ENCODE results near the gene IER5. TPM values are rescaled to one million over a fixed set of nuclear protein-coding genes. Genes with fewer than 3 reads are reported as not detected.

IER5 gene
- total RNA-seq, 1 experiment from 2014 or later, result 47.5 TPM

DNA sequence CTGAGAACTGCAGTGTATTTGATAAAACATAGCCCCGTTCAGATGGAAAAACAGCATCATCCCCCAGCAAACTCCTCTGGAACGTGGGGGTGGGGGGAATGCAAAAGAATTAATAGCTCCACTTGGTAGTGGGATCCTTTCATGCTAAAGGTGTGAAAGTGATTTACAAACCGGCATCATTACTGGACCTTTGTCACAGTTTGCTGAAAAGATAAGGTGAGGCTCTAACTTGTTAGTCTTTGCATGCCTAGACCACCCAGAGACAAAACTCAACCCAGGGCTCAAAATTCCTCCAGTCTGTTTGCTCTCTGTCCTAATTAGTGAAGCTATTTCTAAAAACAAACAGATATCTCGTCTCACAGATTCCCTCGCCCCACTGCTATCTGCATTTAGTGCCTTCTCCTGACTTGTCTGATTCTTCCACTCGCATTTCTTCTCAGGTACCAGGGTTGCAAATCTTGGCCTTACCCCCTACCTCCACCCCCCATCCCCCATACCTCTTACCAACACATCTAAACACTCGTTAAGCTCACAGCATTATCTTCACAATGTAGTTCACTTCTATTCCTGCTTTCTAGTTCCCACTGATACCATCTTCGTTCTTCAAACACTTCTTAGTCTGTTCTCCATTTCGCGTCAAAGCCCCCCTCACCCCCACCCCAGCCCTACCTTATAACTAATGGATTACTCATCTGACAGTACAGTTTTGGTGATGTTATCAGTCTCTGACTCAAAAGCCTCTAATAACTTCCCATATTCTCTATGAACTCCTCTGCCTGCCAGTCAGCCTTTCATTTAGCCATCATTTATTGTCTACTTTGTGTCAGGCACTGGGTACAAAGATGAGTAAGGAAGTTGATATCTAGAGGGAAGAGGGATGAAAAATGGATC, 11.8 kb downstream of the IER5 start:
- POLR2A ChIA-PET, result interaction anchor here (2.0 to 38.3 kb wide), 7 partner anchors 2 to 85 kb away, joined by 5 to 1402 read pairs (median 48); partner anchors contain the start of genes IER5, MR1 and STX6
- CTCF ChIA-PET, result interaction anchor here (0.6 to 14.1 kb wide), 10 partner anchors 9 to 217 kb away, joined by 3 to 198 read pairs (median 5); no protein-coding TSS in a partner anchor
- peak overlapping the region; percentile 26 for H3K4me3 Mint-ChIP-seq (ENCODE audit: unreplicated experiment)

DNA sequence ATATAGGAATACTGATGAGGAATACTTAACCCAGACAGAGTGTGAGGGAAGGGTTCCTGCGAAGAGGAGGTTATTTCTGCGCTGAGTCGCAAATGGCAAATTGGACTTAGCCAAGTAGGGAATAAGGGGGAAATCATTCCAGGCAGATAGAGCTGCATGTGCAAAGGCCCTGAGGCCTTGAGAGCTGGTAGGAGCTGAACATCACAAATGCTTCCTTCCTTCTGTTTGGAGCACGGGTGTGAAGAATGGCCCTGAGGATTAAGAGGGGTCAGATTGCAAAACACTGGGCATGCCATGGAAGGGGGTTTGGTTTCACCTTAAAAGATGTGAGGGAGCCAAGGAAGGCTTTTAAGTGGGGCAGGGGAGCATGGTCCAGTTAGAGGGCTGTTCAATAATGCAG, 12.4 kb downstream of the IER5 start:
- Mint-ChIP-seq H3K36me3 (ENCODE audit: insufficient read depth, unreplicated experiment) (peaks cover 8% of the 10 kb centered on the region), H3K9me3 (ENCODE audit: unreplicated experiment) (no peaks in the 10 kb centered on the region), H3K27me3 (ENCODE audit: insufficient read depth, unreplicated experiment) (no peaks in the 10 kb centered on the region), H3K4me1 (ENCODE audit: insufficient read depth, unreplicated experiment) (peaks cover 63% of the 10 kb centered on the region), H3K4me3 (ENCODE audit: unreplicated experiment) (no peak overlapping the region), H3K27ac (ENCODE audit: low read depth, unreplicated experiment) (peak overlapping the region; percentile 72)
- TF ChIP-seq, protein P1, sequence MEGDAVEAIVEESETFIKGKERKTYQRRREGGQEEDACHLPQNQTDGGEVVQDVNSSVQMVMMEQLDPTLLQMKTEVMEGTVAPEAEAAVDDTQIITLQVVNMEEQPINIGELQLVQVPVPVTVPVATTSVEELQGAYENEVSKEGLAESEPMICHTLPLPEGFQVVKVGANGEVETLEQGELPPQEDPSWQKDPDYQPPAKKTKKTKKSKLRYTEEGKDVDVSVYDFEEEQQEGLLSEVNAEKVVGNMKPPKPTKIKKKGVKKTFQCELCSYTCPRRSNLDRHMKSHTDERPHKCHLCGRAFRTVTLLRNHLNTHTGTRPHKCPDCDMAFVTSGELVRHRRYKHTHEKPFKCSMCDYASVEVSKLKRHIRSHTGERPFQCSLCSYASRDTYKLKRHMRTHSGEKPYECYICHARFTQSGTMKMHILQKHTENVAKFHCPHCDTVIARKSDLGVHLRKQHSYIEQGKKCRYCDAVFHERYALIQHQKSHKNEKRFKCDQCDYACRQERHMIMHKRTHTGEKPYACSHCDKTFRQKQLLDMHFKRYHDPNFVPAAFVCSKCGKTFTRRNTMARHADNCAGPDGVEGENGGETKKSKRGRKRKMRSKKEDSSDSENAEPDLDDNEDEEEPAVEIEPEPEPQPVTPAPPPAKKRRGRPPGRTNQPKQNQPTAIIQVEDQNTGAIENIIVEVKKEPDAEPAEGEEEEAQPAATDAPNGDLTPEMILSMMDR (IDR thresholded peaks at IDR 0.05; ENCODE audit: unreplicated experiment), result no peak
- peak; percentile 53 for DNase-seq (ENCODE audit: unreplicated experiment)
- intact Hi-C loops (cut with micrococcal nuclease), result no loop called here
- POLR2A ChIA-PET, result interaction anchor here (2.0 to 38.3 kb wide), 7 partner anchors 3 to 86 kb away, joined by 5 to 1402 read pairs (median 48); partner anchors contain the start of genes IER5, MR1 and STX6
- CTCF ChIA-PET, result interaction anchor here (1.2 to 14.1 kb wide), 8 partner anchors 10 to 217 kb away, joined by 3 to 198 read pairs (median 10); no protein-coding TSS in a partner anchor
- no TSS peak for BruUV-seq (replicated peaks)

More for the DNA sequence above, 11.8 kb downstream of the IER5 start:
- H3K27ac Mint-ChIP-seq (ENCODE audit: low read depth, unreplicated experiment), result peak overlapping the region; percentile 72
- peaks cover 8% of the 10 kb centered on the region for H3K36me3 Mint-ChIP-seq (ENCODE audit: insufficient read depth, unreplicated experiment)
- H3K27me3 Mint-ChIP-seq (ENCODE audit: insufficient read depth, unreplicated experiment), result no peaks in the 10 kb centered on the region
- H3K4me1 Mint-ChIP-seq (ENCODE audit: insufficient read depth, unreplicated experiment), result peaks cover 63% of the 10 kb centered on the region
- TF ChIP-seq, protein P1 (IDR thresholded peaks at IDR 0.05; ENCODE audit: unreplicated experiment), result no peak
- no peak for DNase-seq (ENCODE audit: unreplicated experiment)
- no peaks in the 10 kb centered on the region for H3K9me3 Mint-ChIP-seq (ENCODE audit: unreplicated experiment)
- BruUV-seq (replicated peaks), result TSS peak; percentile 35
- intact Hi-C loops (cut with micrococcal nuclease), result no loop called here

DNA sequence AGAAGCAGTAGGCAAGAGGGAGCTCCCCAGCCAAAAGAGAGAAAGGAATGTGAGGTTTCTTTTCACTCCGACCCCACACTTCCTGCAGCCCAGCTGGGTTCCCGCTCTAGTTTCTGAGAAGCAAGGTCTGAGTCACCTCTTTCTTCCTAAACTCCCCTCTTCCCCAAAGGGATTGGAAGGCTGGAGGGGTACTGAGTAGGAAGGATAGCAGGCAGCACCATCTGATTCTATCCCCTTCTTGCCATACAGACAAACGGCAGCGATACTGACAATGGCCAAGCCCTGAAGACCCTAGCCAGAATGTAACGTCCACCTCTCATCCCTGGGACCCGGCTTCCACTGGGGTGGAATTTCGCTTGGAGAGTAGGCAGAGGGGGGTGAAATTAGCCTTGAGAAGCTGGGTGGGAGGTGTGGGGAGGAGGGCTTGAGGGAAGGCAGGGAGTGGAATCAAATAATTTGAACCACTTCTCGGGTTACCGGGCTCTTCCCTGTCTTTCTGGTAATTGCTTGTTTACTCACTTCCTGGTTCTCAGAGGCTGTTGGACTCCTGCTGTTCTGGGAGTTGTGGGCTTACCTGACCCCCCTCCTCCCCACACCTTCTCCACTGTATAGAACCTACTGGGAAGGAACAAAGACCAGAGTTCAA, 13.2 kb downstream of the IER5 start:
- intact Hi-C loops (cut with micrococcal nuclease), result no loop called here
- BruUV-seq (replicated peaks), result no TSS peak
- Mint-ChIP-seq H3K9me3 (ENCODE audit: unreplicated experiment) (no peaks in the 10 kb centered on the region), H3K4me1 (ENCODE audit: insufficient read depth, unreplicated experiment) (peaks cover 63% of the 10 kb centered on the region), H3K27ac (ENCODE audit: low read depth, unreplicated experiment) (peak overlapping the region; percentile 72), H3K36me3 (ENCODE audit: insufficient read depth, unreplicated experiment) (no peaks in the 10 kb centered on the region), H3K27me3 (ENCODE audit: insufficient read depth, unreplicated experiment) (no peaks in the 10 kb centered on the region), H3K4me3 (ENCODE audit: unreplicated experiment) (no peak overlapping the region)
- ChIA-PET POLR2A (interaction anchor here (2.3 to 38.3 kb wide), 5 partner anchors 4 to 79 kb away, joined by 7 to 1402 read pairs (median 1371); partner anchors contain the start of genes IER5, MR1 and STX6), CTCF (interaction anchor here (1.6 to 14.1 kb wide), 3 partner anchors 11 to 64 kb away, joined by 5 to 198 read pairs (median 15); no protein-coding TSS in a partner anchor)
- peak; percentile 84 for DNase-seq (ENCODE audit: unreplicated experiment)
- TF ChIP-seq, protein P1 (IDR thresholded peaks at IDR 0.05; ENCODE audit: unreplicated experiment), result no peak

Measured in MCF 10A (cell line).